ENCODE results near the gene TTLL8. TPM values are rescaled to one million over a fixed set of nuclear protein-coding genes. Genes with fewer than 3 reads are reported as not detected.

TTLL8 gene
- total and polyA plus RNA-seq, 4 donors: not detected

DNA sequence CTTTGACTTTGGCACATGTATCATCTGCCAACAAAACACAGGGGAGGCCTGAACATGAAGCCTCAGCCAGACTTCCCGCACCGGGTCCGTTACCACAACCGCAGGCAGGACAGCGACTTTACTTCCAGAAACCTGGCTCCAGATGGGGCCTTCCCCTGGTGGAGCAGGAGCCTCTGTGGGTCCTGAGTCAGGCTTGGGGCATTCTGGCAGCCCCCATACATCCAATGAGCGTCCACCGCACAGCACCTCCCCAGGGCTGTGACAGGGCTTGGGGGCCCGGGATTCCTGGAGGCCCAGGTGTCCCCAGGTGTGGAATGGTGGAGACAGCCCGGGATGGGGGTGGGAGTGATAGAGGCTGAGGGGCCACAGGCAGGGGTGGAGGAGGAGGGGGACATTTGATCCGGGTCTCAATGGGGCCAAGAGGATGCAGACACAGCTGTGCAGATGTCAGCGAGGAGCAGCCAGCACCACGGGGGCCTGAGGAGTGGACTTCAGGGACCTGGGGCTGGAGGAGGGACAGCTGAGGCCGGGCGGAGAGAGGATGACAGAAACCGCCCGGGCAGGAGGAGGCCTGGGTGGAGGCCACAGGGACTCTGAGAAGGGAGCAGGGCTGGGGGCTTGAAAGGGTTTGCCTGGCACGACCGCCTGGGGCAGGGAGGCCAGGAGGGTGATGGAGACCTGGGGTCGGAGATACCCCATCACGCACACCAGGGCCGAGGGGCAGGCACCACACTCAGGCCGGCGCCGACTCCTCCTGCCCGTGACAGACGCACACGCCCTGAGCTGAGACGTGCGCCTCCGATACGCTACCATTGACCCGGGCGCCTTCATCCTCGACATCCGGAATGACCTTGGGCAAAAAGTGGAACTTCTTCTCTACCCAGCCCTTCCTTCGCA is 8.6 kb downstream of the TTLL8 start:
- Histone ChIP-seq H3K4me1 (ENCODE audit: control insufficient read depth in 4 of 4, insufficient read depth in 4 of 4, low read length in 3 of 4) (no peaks in the 10 kb centered on the region), H3K27me3 (ENCODE audit: control insufficient read depth in 4 of 4, insufficient read depth in 4 of 4, low read length in 3 of 4) (no peaks in the 10 kb centered on the region), H3K9ac (ENCODE audit: low read depth in 1 of 2, low read length in 2 of 2) (no peak overlapping the region), H3K9me3 (ENCODE audit: control insufficient read depth in 4 of 4, low read length in 3 of 4) (peaks cover 0 to 6% (median 0%) of the 10 kb centered on the region in 4 donors), H3K27ac (ENCODE audit: low read depth in 1 of 2, low read length in 2 of 2) (no peak overlapping the region), H3K36me3 (ENCODE audit: control insufficient read depth in 4 of 4, insufficient read depth in 3 of 4, low read depth in 1 of 4, low read length in 3 of 4) (no peaks in the 10 kb centered on the region), H3K4me3 (ENCODE audit: low read depth in 1 of 3, low read length in 3 of 3) (no peak overlapping the region)
- no peak for DNase-seq (ENCODE audit: low spot score)
- TF ChIP-seq, protein P1, sequence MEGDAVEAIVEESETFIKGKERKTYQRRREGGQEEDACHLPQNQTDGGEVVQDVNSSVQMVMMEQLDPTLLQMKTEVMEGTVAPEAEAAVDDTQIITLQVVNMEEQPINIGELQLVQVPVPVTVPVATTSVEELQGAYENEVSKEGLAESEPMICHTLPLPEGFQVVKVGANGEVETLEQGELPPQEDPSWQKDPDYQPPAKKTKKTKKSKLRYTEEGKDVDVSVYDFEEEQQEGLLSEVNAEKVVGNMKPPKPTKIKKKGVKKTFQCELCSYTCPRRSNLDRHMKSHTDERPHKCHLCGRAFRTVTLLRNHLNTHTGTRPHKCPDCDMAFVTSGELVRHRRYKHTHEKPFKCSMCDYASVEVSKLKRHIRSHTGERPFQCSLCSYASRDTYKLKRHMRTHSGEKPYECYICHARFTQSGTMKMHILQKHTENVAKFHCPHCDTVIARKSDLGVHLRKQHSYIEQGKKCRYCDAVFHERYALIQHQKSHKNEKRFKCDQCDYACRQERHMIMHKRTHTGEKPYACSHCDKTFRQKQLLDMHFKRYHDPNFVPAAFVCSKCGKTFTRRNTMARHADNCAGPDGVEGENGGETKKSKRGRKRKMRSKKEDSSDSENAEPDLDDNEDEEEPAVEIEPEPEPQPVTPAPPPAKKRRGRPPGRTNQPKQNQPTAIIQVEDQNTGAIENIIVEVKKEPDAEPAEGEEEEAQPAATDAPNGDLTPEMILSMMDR (IDR thresholded peaks at IDR 0.05; ENCODE audit: low read depth, low read length, missing input control): no peak
- TF ChIP-seq NR2F2 (IDR thresholded peaks at IDR 0.05) (no peak), SP1 (IDR thresholded peaks at IDR 0.05) (no peak), GABPA (IDR thresholded peaks at IDR 0.05 in 1 of 2, conservative IDR thresholded peaks at IDR 0.05 in 1 of 2) (no peak), HNF4A (conservative IDR thresholded peaks at IDR 0.05) (no peak), TAF1 (conservative IDR thresholded peaks at IDR 0.05) (no peak), FOXA1 (IDR thresholded peaks at IDR 0.05) (no peak), RXRA (IDR thresholded peaks at IDR 0.05) (no peak), JUND (IDR thresholded peaks at IDR 0.05) (no peak), RAD21 (IDR thresholded peaks at IDR 0.05) (no peak), EGR1 (IDR thresholded peaks at IDR 0.05; ENCODE audit: low read depth in 2 of 2) (no peak), YY1 (IDR thresholded peaks at IDR 0.05) (no peak), HNF4G (IDR thresholded peaks at IDR 0.05) (no peak)
- TF ChIP-seq, protein P2, sequence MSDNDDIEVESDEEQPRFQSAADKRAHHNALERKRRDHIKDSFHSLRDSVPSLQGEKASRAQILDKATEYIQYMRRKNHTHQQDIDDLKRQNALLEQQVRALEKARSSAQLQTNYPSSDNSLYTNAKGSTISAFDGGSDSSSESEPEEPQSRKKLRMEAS (IDR thresholded peaks at IDR 0.05): no peak
- TF ChIP-seq, protein P3, sequence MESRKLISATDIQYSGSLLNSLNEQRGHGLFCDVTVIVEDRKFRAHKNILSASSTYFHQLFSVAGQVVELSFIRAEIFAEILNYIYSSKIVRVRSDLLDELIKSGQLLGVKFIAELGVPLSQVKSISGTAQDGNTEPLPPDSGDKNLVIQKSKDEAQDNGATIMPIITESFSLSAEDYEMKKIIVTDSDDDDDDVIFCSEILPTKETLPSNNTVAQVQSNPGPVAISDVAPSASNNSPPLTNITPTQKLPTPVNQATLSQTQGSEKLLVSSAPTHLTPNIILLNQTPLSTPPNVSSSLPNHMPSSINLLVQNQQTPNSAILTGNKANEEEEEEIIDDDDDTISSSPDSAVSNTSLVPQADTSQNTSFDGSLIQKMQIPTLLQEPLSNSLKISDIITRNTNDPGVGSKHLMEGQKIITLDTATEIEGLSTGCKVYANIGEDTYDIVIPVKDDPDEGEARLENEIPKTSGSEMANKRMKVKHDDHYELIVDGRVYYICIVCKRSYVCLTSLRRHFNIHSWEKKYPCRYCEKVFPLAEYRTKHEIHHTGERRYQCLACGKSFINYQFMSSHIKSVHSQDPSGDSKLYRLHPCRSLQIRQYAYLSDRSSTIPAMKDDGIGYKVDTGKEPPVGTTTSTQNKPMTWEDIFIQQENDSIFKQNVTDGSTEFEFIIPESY (IDR thresholded peaks at IDR 0.05): no peak
- TF ChIP-seq, protein P4, sequence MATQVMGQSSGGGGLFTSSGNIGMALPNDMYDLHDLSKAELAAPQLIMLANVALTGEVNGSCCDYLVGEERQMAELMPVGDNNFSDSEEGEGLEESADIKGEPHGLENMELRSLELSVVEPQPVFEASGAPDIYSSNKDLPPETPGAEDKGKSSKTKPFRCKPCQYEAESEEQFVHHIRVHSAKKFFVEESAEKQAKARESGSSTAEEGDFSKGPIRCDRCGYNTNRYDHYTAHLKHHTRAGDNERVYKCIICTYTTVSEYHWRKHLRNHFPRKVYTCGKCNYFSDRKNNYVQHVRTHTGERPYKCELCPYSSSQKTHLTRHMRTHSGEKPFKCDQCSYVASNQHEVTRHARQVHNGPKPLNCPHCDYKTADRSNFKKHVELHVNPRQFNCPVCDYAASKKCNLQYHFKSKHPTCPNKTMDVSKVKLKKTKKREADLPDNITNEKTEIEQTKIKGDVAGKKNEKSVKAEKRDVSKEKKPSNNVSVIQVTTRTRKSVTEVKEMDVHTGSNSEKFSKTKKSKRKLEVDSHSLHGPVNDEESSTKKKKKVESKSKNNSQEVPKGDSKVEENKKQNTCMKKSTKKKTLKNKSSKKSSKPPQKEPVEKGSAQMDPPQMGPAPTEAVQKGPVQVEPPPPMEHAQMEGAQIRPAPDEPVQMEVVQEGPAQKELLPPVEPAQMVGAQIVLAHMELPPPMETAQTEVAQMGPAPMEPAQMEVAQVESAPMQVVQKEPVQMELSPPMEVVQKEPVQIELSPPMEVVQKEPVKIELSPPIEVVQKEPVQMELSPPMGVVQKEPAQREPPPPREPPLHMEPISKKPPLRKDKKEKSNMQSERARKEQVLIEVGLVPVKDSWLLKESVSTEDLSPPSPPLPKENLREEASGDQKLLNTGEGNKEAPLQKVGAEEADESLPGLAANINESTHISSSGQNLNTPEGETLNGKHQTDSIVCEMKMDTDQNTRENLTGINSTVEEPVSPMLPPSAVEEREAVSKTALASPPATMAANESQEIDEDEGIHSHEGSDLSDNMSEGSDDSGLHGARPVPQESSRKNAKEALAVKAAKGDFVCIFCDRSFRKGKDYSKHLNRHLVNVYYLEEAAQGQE (IDR thresholded peaks at IDR 0.05): no peak
- WGBS: 91% methylated on average over 36 of the region's 36 CpGs
